ENCODE data around the gene FERD3L.

DNA sequence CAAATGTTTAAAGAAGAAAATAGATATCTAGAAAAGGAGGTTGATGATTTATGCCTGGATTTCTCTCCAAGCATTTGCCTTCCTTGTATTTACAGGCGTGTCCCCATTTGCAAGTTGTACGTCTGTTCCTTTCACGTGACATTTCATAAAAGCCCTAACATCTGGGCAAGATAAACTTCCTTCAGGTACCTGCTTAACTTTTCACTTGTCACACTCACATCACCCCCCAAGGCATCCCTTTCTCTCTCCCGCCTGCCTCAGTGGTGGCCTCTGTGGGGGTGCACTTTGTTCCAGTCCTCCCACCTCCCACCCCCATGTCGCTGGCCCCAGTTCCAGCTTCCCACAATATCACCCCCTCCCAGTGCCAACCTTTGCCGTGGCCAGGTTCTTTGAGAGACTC, 34.4 kb downstream of the FERD3L start:
- no peak for TF ChIP-seq TAF1 (IDR thresholded peaks at IDR 0.05; ENCODE audit: low read depth, low read length)
- no peak for TF ChIP-seq POLR2AphosphoS5 (IDR thresholded peaks at IDR 0.05; ENCODE audit: low read depth, low read length)
- no peak for TF ChIP-seq POLR2A (IDR thresholded peaks at IDR 0.05; ENCODE audit: low read depth, low read length)
- TF ChIP-seq SPI1 (IDR thresholded peaks at IDR 0.05; ENCODE audit: low read depth, low read length): no peak
- TF ChIP-seq POU2F2 (IDR thresholded peaks at IDR 0.05; ENCODE audit: low read depth, low read length): no peak
